ENCODE results near the gene ATF4.

DNA sequence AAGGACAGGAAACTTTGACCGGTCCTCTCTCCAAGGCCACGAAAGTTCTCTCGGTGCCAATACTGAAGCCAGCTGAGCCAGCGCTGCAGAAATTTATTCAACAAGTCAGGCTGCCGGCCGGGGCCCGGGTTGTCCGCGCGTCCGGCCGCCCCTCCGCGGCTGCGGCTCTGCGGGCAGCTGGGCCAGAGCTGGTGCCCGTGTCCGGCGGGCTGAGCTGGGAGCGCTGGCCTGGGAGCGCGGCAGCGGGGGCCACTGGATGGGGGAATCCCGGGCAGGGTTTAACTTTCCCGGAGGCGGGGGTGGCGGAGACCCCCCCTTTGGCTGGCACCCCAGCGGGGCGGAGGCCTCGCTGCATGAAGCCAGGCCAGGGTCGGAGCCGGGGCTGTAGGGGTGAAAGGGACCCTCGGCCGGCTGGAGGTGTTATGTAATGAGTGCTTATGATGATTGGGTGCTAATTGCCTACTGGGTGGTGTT lies 37.9 kb downstream of the ATF4 start:
- TF ChIP-seq, protein P1, sequence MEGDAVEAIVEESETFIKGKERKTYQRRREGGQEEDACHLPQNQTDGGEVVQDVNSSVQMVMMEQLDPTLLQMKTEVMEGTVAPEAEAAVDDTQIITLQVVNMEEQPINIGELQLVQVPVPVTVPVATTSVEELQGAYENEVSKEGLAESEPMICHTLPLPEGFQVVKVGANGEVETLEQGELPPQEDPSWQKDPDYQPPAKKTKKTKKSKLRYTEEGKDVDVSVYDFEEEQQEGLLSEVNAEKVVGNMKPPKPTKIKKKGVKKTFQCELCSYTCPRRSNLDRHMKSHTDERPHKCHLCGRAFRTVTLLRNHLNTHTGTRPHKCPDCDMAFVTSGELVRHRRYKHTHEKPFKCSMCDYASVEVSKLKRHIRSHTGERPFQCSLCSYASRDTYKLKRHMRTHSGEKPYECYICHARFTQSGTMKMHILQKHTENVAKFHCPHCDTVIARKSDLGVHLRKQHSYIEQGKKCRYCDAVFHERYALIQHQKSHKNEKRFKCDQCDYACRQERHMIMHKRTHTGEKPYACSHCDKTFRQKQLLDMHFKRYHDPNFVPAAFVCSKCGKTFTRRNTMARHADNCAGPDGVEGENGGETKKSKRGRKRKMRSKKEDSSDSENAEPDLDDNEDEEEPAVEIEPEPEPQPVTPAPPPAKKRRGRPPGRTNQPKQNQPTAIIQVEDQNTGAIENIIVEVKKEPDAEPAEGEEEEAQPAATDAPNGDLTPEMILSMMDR (IDR thresholded peaks at IDR 0.05; ENCODE audit: insufficient read depth, low read length) = no peak
- TF ChIP-seq POLR2AphosphoS5 (IDR thresholded peaks at IDR 0.05; ENCODE audit: low read depth) (no peak), GABPA (IDR thresholded peaks at IDR 0.05; ENCODE audit: low read depth) (no peak), SPI1 (IDR thresholded peaks at IDR 0.05; ENCODE audit: borderline replicate concordance, low read depth) (no peak)
- TF ChIP-seq, protein P2, sequence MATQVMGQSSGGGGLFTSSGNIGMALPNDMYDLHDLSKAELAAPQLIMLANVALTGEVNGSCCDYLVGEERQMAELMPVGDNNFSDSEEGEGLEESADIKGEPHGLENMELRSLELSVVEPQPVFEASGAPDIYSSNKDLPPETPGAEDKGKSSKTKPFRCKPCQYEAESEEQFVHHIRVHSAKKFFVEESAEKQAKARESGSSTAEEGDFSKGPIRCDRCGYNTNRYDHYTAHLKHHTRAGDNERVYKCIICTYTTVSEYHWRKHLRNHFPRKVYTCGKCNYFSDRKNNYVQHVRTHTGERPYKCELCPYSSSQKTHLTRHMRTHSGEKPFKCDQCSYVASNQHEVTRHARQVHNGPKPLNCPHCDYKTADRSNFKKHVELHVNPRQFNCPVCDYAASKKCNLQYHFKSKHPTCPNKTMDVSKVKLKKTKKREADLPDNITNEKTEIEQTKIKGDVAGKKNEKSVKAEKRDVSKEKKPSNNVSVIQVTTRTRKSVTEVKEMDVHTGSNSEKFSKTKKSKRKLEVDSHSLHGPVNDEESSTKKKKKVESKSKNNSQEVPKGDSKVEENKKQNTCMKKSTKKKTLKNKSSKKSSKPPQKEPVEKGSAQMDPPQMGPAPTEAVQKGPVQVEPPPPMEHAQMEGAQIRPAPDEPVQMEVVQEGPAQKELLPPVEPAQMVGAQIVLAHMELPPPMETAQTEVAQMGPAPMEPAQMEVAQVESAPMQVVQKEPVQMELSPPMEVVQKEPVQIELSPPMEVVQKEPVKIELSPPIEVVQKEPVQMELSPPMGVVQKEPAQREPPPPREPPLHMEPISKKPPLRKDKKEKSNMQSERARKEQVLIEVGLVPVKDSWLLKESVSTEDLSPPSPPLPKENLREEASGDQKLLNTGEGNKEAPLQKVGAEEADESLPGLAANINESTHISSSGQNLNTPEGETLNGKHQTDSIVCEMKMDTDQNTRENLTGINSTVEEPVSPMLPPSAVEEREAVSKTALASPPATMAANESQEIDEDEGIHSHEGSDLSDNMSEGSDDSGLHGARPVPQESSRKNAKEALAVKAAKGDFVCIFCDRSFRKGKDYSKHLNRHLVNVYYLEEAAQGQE (IDR thresholded peaks at IDR 0.05; ENCODE audit: insufficient replicate concordance, low read depth) = no peak
